GM19239 (cell line): Measurements from ENCODE around the gene ANG.
"Not testable (repeated sequence)": the region's sequence is repeated elsewhere in the genome, so short reads cannot be mapped to it uniquely, and the experiment has no call there.

Experiments
- DNase-seq: peaks from one replicate; pipeline ENCODE4 v3.0.0; 2011; ENCODE audit warnings: low spot score; ENCODE audit not compliant: insufficient read length
- FAIRE-seq: peaks from 2 replicates; lab custom pipeline; 2011; peaks lifted over from hg19 to GRCh38; lab: Jason Lieb, UNC

The ANG gene

GRCh38 chr14:20696764-20697163 is 8.2 kb downstream of the ANG start:
- FAIRE-seq = no peak
- no peak for DNase-seq

GRCh38 chr14:20697273-20698017 is 8.9 kb downstream of the ANG start:
- FAIRE-seq (peak; percentile 91), DNase-seq (peak; percentile 40)

- DNase-seq = no peak
- FAIRE-seq = no peak
These were observed 9.4 kb downstream of the ANG start for GRCh38 chr14:20698018-20698329.

GRCh38 chr14:20698934-20699333 is 10.4 kb downstream of the ANG start:
- FAIRE-seq = no peak
- DNase-seq = no peak

- no peak for DNase-seq
- FAIRE-seq = no peak
These were observed 11.4 kb downstream of the ANG start for GRCh38 chr14:20699931-20700330.

GRCh38 chr14:20700965-20701364 is 12.4 kb downstream of the ANG start:
- not testable (repeated sequence) for DNase-seq, FAIRE-seq

- no peak for FAIRE-seq
- DNase-seq = no peak
These were observed 18.2 kb downstream of the ANG start for GRCh38 chr14:20706657-20707355.

GRCh38 chr14:20707622-20708021 is 19.1 kb downstream of the ANG start:
- DNase-seq (no peak), FAIRE-seq (no peak)

- no peak for FAIRE-seq
- DNase-seq = no peak
These were observed 22.7 kb downstream of the ANG start for GRCh38 chr14:20711261-20711660.

GRCh38 chr14:20711685-20712084 is 23.1 kb downstream of the ANG start:
- FAIRE-seq (no peak), DNase-seq (no peak)

GRCh38 chr14:20712904-20713303 is 24.3 kb downstream of the ANG start:
- FAIRE-seq (no peak), DNase-seq (no peak)

GRCh38 chr14:20714593-20715250 is 26.2 kb downstream of the ANG start:
- FAIRE-seq (no peak), DNase-seq (no peak)

- no peak for DNase-seq
- FAIRE-seq = no peak
These were observed 31.2 kb downstream of the ANG start for GRCh38 chr14:20719777-20720176.

- no peak for FAIRE-seq
- DNase-seq = no peak
These were observed 32.2 kb downstream of the ANG start for GRCh38 chr14:20720741-20721140.

GRCh38 chr14:20722016-20722415 is 33.5 kb downstream of the ANG start:
- FAIRE-seq = no peak
- DNase-seq = no peak

GRCh38 chr14:20723488-20723887 is 34.9 kb downstream of the ANG start:
- FAIRE-seq (no peak), DNase-seq (no peak)

- not testable (repeated sequence) for DNase-seq, FAIRE-seq
These were observed 37.6 kb downstream of the ANG start for GRCh38 chr14:20726121-20726520.

- no peak for FAIRE-seq
These were observed 38.0 kb downstream of the ANG start for GRCh38 chr14:20726531-20726930.

GRCh38 chr14:20730891-20731290 is 42.3 kb downstream of the ANG start:
- FAIRE-seq = no peak
- DNase-seq = no peak

More at GRCh38 chr14:20726531-20726930, 38.0 kb downstream of the ANG start:
- DNase-seq = no peak

- DNase-seq (no peak), FAIRE-seq (no peak)
These were observed 43.9 kb downstream of the ANG start for GRCh38 chr14:20732477-20732876.

GRCh38 chr14:20732979-20733635 is 44.5 kb downstream of the ANG start:
- DNase-seq (no peak), FAIRE-seq (no peak)
